IPS-20b (cell line): ENCODE data around the gene PDE11A.

Source experiments
- H3K27ac ChIP-seq: one replicate; pipeline ENCODE4 v1.5.1; 2013; ENCODE audit warnings: low read length
- H3K27me3 ChIP-seq: 2 replicates; pipeline ENCODE4 v1.6.1; 2013; ENCODE audit warnings: mild to moderate bottlenecking, low read length, inconsistent platforms; ENCODE audit not compliant: insufficient read depth
- H3K36me3 ChIP-seq: 2 replicates; pipeline ENCODE4 v1.6.1; 2013; ENCODE audit warnings: low read depth, mild to moderate bottlenecking, inconsistent platforms, low read length, moderate library complexity; ENCODE audit not compliant: insufficient read depth
- H3K4me1 ChIP-seq: 2 replicates; pipeline ENCODE4 v1.6.1; 2013; ENCODE audit warnings: mild to moderate bottlenecking, control low read depth, inconsistent platforms, low read length, moderate library complexity; ENCODE audit not compliant: insufficient read depth
- H3K4me3 ChIP-seq: 2 replicates; pipeline ENCODE4 v1.5.1; 2013; ENCODE audit warnings: mild to moderate bottlenecking, low read length, inconsistent platforms
- H3K9ac ChIP-seq: 2 replicates; pipeline ENCODE4 v1.6.1; 2013; ENCODE audit warnings: low read depth, mild to moderate bottlenecking, inconsistent platforms, low read length, moderate library complexity
- H3K9me3 ChIP-seq: 2 replicates; pipeline ENCODE4 v1.6.1; 2013; ENCODE audit warnings: mild to moderate bottlenecking, low read depth, low read length, inconsistent platforms; ENCODE audit not compliant: insufficient read depth

The PDE11A gene

DNA sequence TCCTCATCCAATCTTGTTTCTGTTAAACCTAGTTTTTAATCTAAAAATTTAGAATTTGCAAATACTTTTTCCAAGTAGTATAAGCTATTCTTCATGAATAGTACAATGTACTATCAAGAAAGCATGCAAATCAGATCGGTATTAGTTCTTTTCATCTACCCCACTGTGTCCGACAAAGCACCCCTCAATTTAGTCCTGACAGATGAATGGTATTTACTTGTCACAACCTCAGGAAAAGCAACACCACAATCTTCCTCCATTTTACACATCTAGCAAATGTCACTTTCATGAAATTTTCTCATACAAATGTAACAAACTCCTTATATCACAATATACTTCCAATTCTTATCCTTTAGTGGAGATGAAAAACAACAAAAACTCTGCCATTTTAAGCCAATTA is 163.8 kb downstream of the PDE11A start:
- H3K27me3 ChIP-seq, result no peaks in the 10 kb centered on the region
- H3K4me1 ChIP-seq, result no peaks in the 10 kb centered on the region
- H3K9ac ChIP-seq, result no peak overlapping the region
- H3K36me3 ChIP-seq, result no peaks in the 10 kb centered on the region
- no peaks in the 10 kb centered on the region for H3K9me3 ChIP-seq
- no peak overlapping the region for H3K27ac ChIP-seq
- no peak overlapping the region for H3K4me3 ChIP-seq

DNA sequence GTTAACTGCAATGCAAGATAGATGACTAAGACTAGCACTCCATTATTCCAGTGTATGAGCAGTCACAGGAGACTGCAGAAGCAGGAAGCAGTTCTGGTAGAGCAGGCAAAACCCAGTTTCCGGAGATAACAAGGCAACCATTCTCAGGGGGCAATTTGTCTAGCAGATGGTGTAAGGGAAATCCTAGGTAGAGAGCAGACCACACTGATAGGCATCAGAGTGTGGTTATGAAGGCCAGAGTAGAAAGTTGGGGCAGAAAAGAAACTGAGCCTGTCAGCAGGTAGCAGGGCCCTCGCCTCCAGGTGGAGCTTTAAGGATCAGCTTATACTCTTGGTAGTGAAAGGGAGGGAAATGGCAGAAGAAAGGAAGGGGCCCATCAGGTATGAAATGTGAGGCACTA is 164.4 kb downstream of the PDE11A start:
- Histone ChIP-seq H3K9ac (no peak overlapping the region), H3K9me3 (no peaks in the 10 kb centered on the region)

DNA sequence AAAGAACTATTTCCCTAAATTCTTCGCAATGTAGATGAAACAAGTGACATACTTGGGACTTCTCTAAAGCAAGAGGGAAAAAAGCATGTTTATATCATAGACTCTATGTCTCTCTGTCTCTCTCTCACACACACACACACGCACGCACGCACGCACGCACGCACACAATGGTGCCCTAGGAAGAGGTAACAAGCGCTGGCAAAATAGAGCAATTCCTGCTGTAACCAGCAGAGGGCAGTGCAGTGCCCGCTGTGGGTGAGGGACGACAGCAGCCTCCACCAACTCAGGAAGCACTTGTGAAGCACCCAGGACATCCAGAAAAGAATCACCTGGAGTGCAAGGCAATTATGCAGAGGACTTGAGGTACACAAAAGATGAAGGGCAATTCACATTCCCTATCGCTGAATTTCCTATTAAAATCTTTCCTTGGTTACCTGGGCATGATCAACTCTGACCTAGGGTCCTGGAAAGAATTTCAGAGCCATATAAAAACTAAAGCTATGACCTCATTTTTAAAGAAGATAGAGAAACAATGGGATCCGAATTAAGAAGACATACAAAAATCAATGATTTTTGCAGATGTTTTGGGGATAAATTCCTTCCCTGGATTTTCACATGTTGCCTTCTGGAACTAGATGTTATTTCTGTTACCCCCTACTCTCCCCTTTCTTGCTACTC is 166.4 kb downstream of the PDE11A start:
- H3K9ac ChIP-seq, result no peak overlapping the region
- no peaks in the 10 kb centered on the region for H3K27me3 ChIP-seq
- H3K4me1 ChIP-seq, result no peaks in the 10 kb centered on the region
- no peaks in the 10 kb centered on the region for H3K36me3 ChIP-seq
- no peak overlapping the region for H3K27ac ChIP-seq
- no peaks in the 10 kb centered on the region for H3K9me3 ChIP-seq
- no peak overlapping the region for H3K4me3 ChIP-seq

More for the DNA sequence above, 164.4 kb downstream of the PDE11A start:
- Histone ChIP-seq H3K27ac (no peak overlapping the region), H3K36me3 (no peaks in the 10 kb centered on the region), H3K4me3 (no peak overlapping the region), H3K27me3 (no peaks in the 10 kb centered on the region), H3K4me1 (no peaks in the 10 kb centered on the region)

- H3K4me1 ChIP-seq, result no peaks in the 10 kb centered on the region
- H3K9ac ChIP-seq, result no peak overlapping the region
- no peaks in the 10 kb centered on the region for H3K27me3 ChIP-seq
- no peaks in the 10 kb centered on the region for H3K36me3 ChIP-seq
- no peaks in the 10 kb centered on the region for H3K9me3 ChIP-seq
- H3K4me3 ChIP-seq, result no peak overlapping the region
- H3K27ac ChIP-seq, result no peak overlapping the region
These were observed 166.9 kb downstream of the PDE11A start for GRCh38 chr2:177905640-177906039.

GRCh38 chr2:177902395-177903163 is 170.0 kb downstream of the PDE11A start:
- Histone ChIP-seq H3K27ac (no peak overlapping the region), H3K9ac (no peak overlapping the region), H3K4me3 (no peak overlapping the region), H3K9me3 (no peaks in the 10 kb centered on the region), H3K36me3 (no peaks in the 10 kb centered on the region), H3K27me3 (no peaks in the 10 kb centered on the region), H3K4me1 (no peaks in the 10 kb centered on the region; the same call in 1 of the 2 replicates)

DNA sequence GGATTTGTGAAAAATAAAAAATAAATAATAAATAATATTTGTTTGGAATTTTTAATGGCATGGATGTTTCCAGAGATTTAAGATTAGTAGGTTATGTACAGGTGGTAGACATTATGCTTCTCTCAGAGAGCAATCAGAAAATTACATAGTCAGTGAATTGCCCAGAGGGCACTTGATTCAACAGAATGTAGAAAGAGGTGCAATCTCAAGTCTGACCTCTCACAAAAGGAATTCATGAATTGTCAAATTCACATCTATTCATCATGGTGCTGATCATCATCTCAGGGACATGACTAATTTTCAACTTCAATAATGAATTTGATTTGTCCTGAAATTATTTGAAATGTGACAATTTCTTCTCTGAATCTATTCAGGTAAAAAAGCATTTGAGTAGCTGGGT is 172.5 kb downstream of the PDE11A start:
- no peaks in the 10 kb centered on the region for H3K9me3 ChIP-seq
- H3K36me3 ChIP-seq, result no peaks in the 10 kb centered on the region
- H3K9ac ChIP-seq, result no peak overlapping the region
- H3K27ac ChIP-seq, result no peak overlapping the region
- H3K27me3 ChIP-seq, result no peaks in the 10 kb centered on the region
- H3K4me3 ChIP-seq, result no peak overlapping the region
- peaks cover 6% of the 10 kb centered on the region; the same call in 1 of the 2 replicates for H3K4me1 ChIP-seq

DNA sequence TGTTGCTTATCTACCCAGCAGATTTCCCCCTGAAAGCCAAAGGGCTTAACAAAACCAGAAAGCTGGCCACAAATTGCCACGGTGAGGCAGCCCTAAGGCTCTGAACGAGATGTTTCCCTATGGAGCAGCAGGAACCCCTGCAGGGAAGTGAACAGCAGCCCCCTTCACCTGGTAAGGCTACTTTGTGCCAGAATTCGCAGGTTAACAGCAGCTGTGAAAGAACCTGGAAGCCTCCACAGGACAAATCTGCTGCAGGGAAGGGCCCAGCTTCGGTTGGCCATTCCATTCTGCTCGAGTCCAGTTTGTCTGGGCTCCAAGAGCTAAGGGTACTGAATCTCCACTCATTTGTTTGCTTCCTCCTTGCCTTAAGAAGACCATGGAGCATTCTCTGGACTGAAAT is 175.3 kb downstream of the PDE11A start:
- H3K27me3 ChIP-seq, result no peaks in the 10 kb centered on the region
- no peak overlapping the region for H3K27ac ChIP-seq
- H3K4me3 ChIP-seq, result no peak overlapping the region
- H3K4me1 ChIP-seq, result peaks cover 6% of the 10 kb centered on the region; the same call in 1 of the 2 replicates
- H3K9ac ChIP-seq, result no peak overlapping the region
- H3K9me3 ChIP-seq, result no peaks in the 10 kb centered on the region
- no peaks in the 10 kb centered on the region for H3K36me3 ChIP-seq

GRCh38 chr2:177896587-177896986 is 176.0 kb downstream of the PDE11A start:
- Histone ChIP-seq H3K27me3 (no peaks in the 10 kb centered on the region), H3K4me1 (peaks cover 6% of the 10 kb centered on the region; the same call in 1 of the 2 replicates), H3K9me3 (no peaks in the 10 kb centered on the region), H3K9ac (no peak overlapping the region), H3K4me3 (no peak overlapping the region), H3K36me3 (no peaks in the 10 kb centered on the region), H3K27ac (no peak overlapping the region)

DNA sequence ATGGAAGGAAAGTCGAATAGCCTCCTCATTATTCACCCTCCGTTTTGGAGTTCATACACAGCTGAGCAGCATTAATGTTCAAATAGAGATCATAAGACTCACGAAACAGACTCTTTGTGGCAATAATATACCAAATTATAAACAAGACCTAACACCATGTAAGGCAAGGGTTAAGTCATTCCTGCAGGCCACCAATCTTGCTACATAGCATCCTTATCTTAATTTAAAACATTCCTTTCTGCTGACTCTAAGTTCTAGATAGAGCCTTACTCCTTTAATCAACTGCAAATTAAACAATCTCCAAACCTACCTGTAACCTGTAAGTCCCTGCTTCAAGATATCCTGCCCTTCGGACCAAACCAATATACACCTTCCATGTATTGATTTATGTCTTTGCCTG is 178.0 kb downstream of the PDE11A start:
- Histone ChIP-seq H3K4me1 (peaks cover 14% of the 10 kb centered on the region), H3K9me3 (no peaks in the 10 kb centered on the region), H3K9ac (no peak overlapping the region), H3K36me3 (no peaks in the 10 kb centered on the region), H3K4me3 (no peak overlapping the region), H3K27me3 (no peaks in the 10 kb centered on the region), H3K27ac (no peak overlapping the region)

DNA sequence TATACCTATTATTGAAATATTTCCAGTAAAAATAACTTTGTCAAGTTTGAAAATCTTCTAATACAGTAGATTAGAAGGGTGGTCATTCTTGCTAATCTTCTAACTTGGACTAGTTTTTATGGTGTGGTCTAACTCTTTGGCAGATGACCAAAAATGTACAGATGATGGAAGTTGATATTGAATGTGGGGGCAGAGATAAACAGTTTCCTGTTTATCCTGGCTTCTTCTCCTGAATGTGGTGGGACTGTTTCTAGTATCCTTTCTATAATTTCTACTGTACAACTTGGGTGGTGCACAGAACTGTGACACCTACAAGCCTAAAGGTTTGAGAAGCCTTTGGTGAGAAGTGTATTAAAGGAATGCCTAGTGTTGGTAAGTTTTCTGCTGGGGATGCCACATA is 178.7 kb downstream of the PDE11A start:
- H3K9me3 ChIP-seq, result no peaks in the 10 kb centered on the region
- no peak overlapping the region for H3K27ac ChIP-seq
- H3K4me3 ChIP-seq, result no peak overlapping the region
- no peaks in the 10 kb centered on the region for H3K27me3 ChIP-seq
- peaks cover 21% of the 10 kb centered on the region for H3K4me1 ChIP-seq
- no peaks in the 10 kb centered on the region for H3K36me3 ChIP-seq
- H3K9ac ChIP-seq, result no peak overlapping the region

- Histone ChIP-seq H3K4me1 (peaks cover 16% of the 10 kb centered on the region), H3K27ac (no peak overlapping the region), H3K4me3 (no peak overlapping the region), H3K36me3 (no peaks in the 10 kb centered on the region), H3K9ac (no peak overlapping the region), H3K27me3 (no peaks in the 10 kb centered on the region), H3K9me3 (no peaks in the 10 kb centered on the region)
These were observed 181.0 kb downstream of the PDE11A start for GRCh38 chr2:177891533-177891932.
